OCI-LY1 (cell line): Measurements from ENCODE around the gene EN1.

Source experiments
- CTCF ChIP-seq: fragments of 200-600 bp; sonication (generic), shearing (Covaris generic); IDR thresholded peaks from 2 replicates; pipeline ENCODE4 v1.5.1; 2017; ENCODE audit warnings: mild to moderate bottlenecking, antibody characterized with exemption, low read length, moderate library complexity, mixed read lengths
- EZH2 ChIP-seq: fragments of 200-600 bp; sonication (generic), shearing (Covaris generic); IDR thresholded peaks from 2 replicates; pipeline ENCODE4 v1.8.0; 2017; ENCODE audit warnings: borderline replicate concordance, mixed run types, mild to moderate bottlenecking, antibody characterized with exemption, low read length, moderate library complexity, mixed read lengths

- TF ChIP-seq CTCF (no peak), EZH2 (no peak)
Observed at GRCh38 chr2:118874324-118874723, 26.9 kb upstream of the EN1 start.
